Psoas muscle (tissue), 8 donors: ENCODE measurements around the gene MYBPC2. TPM values are rescaled to one million over a fixed set of nuclear protein-coding genes. Genes with fewer than 3 reads are reported as not detected.
A peak's percentile ranks its signal among the peaks of the same experiment; 100 is the strongest.

ENCODE experiments used
- ATAC-seq, 4 donors: fragments of 200-7000 bp; cut with Tn5 transposase; one replicate each; pipeline ENCODE4 v1.9.1; 2020; ENCODE audit warnings: moderate library complexity in 3 of 4, mild to moderate bottlenecking in 2 of 4
- DNase-seq, 2 donors: peaks; one replicate each; pipeline ENCODE4 v3.0.0-alpha.2; 2020
- H3K27ac ChIP-seq: fragments of 200-600 bp; one replicate; pipeline ENCODE4 v1.8.0; 2022
- H3K27me3 ChIP-seq, 3 donors: fragments of 200-600 bp in 1 of 3; one replicate each; pipeline versions ENCODE4 v1.6.1 to v1.8.0; 2013 to 2022; ENCODE audit warnings: low read length in 2 of 3, mild to moderate bottlenecking in 2 of 3, moderate library complexity in 1 of 3; ENCODE audit not compliant: insufficient read depth in 3 of 3
- H3K36me3 ChIP-seq, 2 donors: fragments of 200-600 bp in 1 of 2; one replicate each; pipeline versions ENCODE4 v1.6.1 to v1.8.0; 2013 to 2022; ENCODE audit warnings: low read depth in 1 of 2, mild to moderate bottlenecking in 1 of 2, moderate library complexity in 1 of 2; ENCODE audit not compliant: insufficient read depth in 1 of 2
- H3K4me1 ChIP-seq: fragments of 200-600 bp; one replicate; pipeline ENCODE4 v1.8.0; 2022
- H3K4me3 ChIP-seq: fragments of 200-600 bp; one replicate; pipeline ENCODE4 v1.8.0; 2022; ENCODE audit warnings: mild to moderate bottlenecking
- H3K9me3 ChIP-seq: fragments of 200-600 bp; one replicate; pipeline ENCODE4 v1.8.0; 2022
- CTCF ChIP-seq: fragments of 200-600 bp; IDR thresholded peaks from one replicate; pipeline ENCODE4 v1.8.0; 2022; ENCODE audit warnings: antibody characterized with exemption
- WGBS, 3 donors: extraction: QIAGEN DNeasy Blood & Tissue Kit; methylation state at CpG; one replicate each; pipeline versions ENCODE4 v1.1.6 to v1.1.7; 2013; 5-methylcytosine and 5-hydroxymethylcytosine counted together
- intact Hi-C, 2 donors: fragments of 100-400 bp; cut with DNase I; formaldehyde crosslinking; loops; one replicate each; pipeline versions ENCODE4 v1.11.0 to v1.14.2; 2022
- polyA plus RNA-seq, 3 donors: library from polyadenylated mRNA; stranded (reverse); fragments of 200-250 nt; gene quantifications; one replicate each; pipeline ENCODE4 v1.2.3, GENCODE V29; 2013
- total RNA-seq, 4 donors: library from RNA; stranded (reverse); fragmentation: NEBNext Ultra II Directional in 2 of 4; extraction: Animal tissue kit (Norgen Biotek cat#: 25700) in 2 of 4; gene quantifications; one replicate each; pipeline versions ENCODE4 v1.2.1 to v1.2.4, GENCODE V29; 2021 to 2023
- donor health status: healthy with polysubstance abuse.
- donor health status: DM: no; HTN: no; CAD: no; lungs with moderate emphysema.
- donor health status: Bipolar disorder and iron deficiency.
- donor health status: healthy.
- donor health status: DM: yes; HTN: yes; CAD: no.
- donor health status: DM: no; HTN: no; CAD: no.
- donor health status: DM: no; HTN: no; CAD: no.
- donor health status: DM: yes; HTN: yes; CAD: no.

The MYBPC2 gene
- total and polyA plus RNA-seq, 7 donors = 65.8 to 1,898 (median 1,123) TPM

- ATAC-seq = no peak
Observed at GRCh38 chr19:50464348-50464747, 31.7 kb downstream of the MYBPC2 start.

GRCh38 chr19:50465000-50465399 is 32.3 kb downstream of the MYBPC2 start:
- WGBS, 3 donors = 56 to 76% (median 62%) methylated on average over 11 to 13 of the region's 13 CpGs
- no peak for DNase-seq
- H3K9me3 ChIP-seq = no peaks in the 10 kb centered on the region
- no peak for TF ChIP-seq CTCF
- no peak overlapping the region for H3K4me3 ChIP-seq
- peaks cover 9% of the 10 kb centered on the region for H3K4me1 ChIP-seq
- ATAC-seq = peak in 1 of 4 donors; percentile 5
- peaks cover 0 to 9% (median 2%) of the 10 kb centered on the region in 3 donors for H3K27me3 ChIP-seq
- intact Hi-C loops = loop anchor here (5.0 kb wide), 2 partner anchors 98 to 108 kb away; partner anchors contain the start of gene NAPSA (in 1 of the 2)
- H3K27ac ChIP-seq = peak overlapping the region; percentile 82
- peaks cover 0 to 41% of the 10 kb centered on the region in 2 donors for H3K36me3 ChIP-seq

More at GRCh38 chr19:50464348-50464747, 31.7 kb downstream of the MYBPC2 start:
- WGBS, 3 donors = 59 to 70% (median 63%) methylated on average over 19 of the region's 19 CpGs
- Histone ChIP-seq H3K27me3 (peaks cover 0 to 9% (median 2%) of the 10 kb centered on the region in 3 donors), H3K4me1 (peaks cover 9% of the 10 kb centered on the region), H3K27ac (peak overlapping the region; percentile 82), H3K9me3 (no peaks in the 10 kb centered on the region), H3K4me3 (no peak overlapping the region), H3K36me3 (peaks cover 0 to 41% of the 10 kb centered on the region in 2 donors)
- intact Hi-C loops = loop anchor here (5.0 kb wide), 2 partner anchors 97 to 107 kb away; partner anchors contain the start of gene NAPSA (in 1 of the 2)
- no peak for TF ChIP-seq CTCF
- DNase-seq = no peak

GRCh38 chr19:50465986-50466705 is 33.5 kb downstream of the MYBPC2 start:
- peak; percentile 73 to 86 (median 80) for ATAC-seq
- intact Hi-C loops = no loop called here
- Histone ChIP-seq H3K27ac (peak overlapping the region; percentile 82), H3K4me3 (no peak overlapping the region), H3K27me3 (peaks cover 0 to 2% (median 0%) of the 10 kb centered on the region in 3 donors), H3K9me3 (no peaks in the 10 kb centered on the region), H3K4me1 (peaks cover 9% of the 10 kb centered on the region), H3K36me3 (peaks cover 0 to 30% of the 10 kb centered on the region in 2 donors)
- peak; percentile 25 for TF ChIP-seq CTCF
- WGBS, 3 donors = 20 to 29% (median 21%) methylated on average over 25 to 29 of the region's 29 CpGs
- DNase-seq = peak; percentile 60 to 87

GRCh38 chr19:50466706-50467039 is 34.0 kb downstream of the MYBPC2 start:
- ATAC-seq (peak in 1 of 4 donors; percentile 2), DNase-seq (no peak)
- TF ChIP-seq CTCF = no peak
- peaks cover 0 to 2% (median 0%) of the 10 kb centered on the region in 3 donors for H3K27me3 ChIP-seq
- no peaks in the 10 kb centered on the region for H3K9me3 ChIP-seq
- H3K36me3 ChIP-seq = peaks cover 0 to 25% of the 10 kb centered on the region in 2 donors
- H3K4me1 ChIP-seq = peaks cover 9% of the 10 kb centered on the region
- intact Hi-C loops = no loop called here
- H3K27ac ChIP-seq = peak overlapping the region; percentile 82
- no peak overlapping the region for H3K4me3 ChIP-seq
- WGBS, 3 donors = 41 to 52% (median 49%) methylated on average over 11 of the region's 11 CpGs
